Stimulated activated CD8-positive, alpha-beta memory T cell treated with anti-CD3 and anti-CD28 coated beads, Interleukin-12 subunit alpha, Interleukin-12 subunit beta, amount 100 ng/mL, for 24 hours (primary cell): ENCODE measurements around the gene PTK7.
A peak's percentile ranks its signal among the peaks of the same experiment; 100 is the strongest.
"Not testable (repeated sequence)": the region's sequence is repeated elsewhere in the genome, so short reads cannot be mapped to it uniquely, and the experiment has no call there.

Experiments used
- DNase-seq: peaks from one replicate; pipeline ENCODE4 v3.0.0-alpha.2; 2020; ENCODE audit errors: extremely low read depth

The PTK7 gene

GRCh38 chr6:43117466-43117865, 41.4 kb downstream of the PTK7 start:
- not testable (repeated sequence) for DNase-seq

DNA sequence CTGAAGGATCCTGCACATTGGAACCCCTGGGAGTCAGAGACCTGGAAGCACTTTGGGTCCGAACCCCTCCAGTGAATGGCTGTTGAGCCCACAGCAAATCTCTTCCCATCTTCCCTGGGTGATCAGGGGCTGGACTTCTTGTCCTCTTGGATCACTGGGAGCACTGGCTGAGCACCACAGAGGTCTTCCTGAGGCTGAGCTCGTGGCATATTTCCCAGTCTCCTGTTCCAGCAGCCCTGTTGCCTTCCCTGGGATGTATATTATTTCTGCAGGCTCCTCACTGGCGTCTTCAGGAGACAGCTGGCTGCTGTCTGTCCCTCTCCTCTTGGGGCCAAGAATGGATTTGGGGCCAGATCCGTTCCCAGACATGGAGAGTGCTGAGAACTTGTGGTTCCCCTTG, 43.4 kb downstream of the PTK7 start:
- DNase-seq = no peak

- no peak for DNase-seq
Measured at GRCh38 chr6:43120101-43120763, 44.1 kb downstream of the PTK7 start.

- DNase-seq = no peak
Measured at GRCh38 chr6:43120944-43121913, 45.1 kb downstream of the PTK7 start.

GRCh38 chr6:43122146-43122545, 46.0 kb downstream of the PTK7 start:
- DNase-seq = no peak

DNA sequence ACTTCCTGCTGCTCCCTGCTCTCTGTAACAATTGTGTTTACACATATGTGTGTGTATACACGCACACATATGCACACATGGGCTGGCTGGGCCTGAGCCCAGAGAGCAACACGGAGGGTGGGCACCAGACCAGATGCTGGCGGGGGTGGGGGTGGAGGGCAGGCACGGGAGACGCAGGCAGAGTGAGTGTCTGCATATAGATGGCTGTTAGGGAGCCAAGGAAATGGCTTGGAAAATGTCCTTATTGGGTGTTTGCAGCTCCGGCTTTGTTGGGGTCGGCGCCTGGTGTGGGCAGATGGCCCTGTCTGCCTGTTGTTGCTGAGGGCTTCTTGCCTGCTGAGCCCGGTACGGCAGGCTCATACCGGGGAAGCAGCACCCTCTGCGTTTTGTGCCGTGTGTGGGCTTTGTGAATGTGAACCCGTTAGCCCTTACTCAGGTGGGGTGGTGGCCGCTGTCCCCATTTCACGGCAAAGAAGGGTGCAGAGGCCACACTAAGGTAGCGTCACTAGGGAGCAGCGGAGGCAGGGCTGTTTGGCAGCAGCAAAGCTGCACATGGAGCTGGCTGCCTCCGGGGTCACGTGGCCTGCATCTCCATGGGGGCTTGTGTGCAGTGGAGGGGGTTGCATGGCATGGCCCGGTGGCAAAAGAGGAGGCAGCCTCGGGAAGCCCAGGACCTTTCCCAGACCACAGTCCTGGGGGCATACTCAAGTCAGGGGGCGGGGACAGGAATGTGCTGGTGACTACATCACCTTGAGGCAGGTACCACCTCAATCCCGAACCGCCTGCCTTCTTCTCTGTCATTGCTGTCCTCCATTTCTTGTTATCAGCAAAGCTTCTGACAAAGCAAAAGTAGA, 47.6 kb downstream of the PTK7 start:
- no peak for DNase-seq

GRCh38 chr6:43124481-43124880, 48.4 kb downstream of the PTK7 start:
- no peak for DNase-seq

GRCh38 chr6:43125119-43125518, 49.0 kb downstream of the PTK7 start:
- DNase-seq = no peak

DNA sequence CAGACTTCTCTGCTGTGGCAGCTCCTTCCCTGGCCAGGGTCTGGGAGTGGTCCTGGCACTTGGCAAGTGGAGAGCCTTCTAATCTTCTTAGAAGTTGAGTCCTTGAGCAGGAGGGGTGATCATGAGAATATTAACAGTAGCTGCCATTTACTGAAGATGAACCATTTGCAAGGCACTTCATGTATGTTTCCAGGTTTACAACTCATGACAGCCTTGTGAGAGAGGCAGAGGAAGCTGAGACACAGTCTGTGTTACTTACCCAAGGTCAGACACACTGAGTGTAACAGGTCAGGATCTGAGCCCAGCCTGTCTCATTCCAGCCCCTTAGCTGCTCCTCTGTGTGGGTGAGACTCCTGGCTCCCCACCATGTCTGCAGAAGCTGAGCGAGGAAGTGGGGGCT, 49.4 kb downstream of the PTK7 start:
- no peak for DNase-seq

DNA sequence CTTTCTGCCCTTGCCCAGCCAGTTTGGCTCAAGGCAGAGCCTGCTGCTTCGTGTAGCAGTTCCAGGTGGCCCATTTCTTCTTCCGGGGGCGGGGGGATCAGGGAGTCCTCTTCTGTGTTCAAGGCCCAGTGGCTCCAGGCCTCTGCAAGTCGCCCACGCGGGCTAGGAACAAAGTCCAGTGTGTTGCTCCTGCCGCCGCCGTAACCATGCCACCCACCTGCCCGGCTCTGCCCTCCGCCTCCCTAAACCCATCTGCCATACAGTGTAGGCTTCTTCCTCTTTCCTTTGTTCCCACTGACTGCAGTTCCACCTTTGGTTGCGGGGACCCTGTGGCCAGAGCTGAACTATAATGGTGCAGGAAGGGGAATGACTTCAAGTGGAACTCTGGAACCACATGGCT, 51.1 kb downstream of the PTK7 start:
- DNase-seq = no peak

- DNase-seq = no peak
Measured at GRCh38 chr6:43127877-43128276, 51.8 kb downstream of the PTK7 start.

GRCh38 chr6:43128926-43129325, 52.8 kb downstream of the PTK7 start:
- no peak for DNase-seq

GRCh38 chr6:43129434-43130194, 53.5 kb downstream of the PTK7 start:
- DNase-seq = no peak

DNA sequence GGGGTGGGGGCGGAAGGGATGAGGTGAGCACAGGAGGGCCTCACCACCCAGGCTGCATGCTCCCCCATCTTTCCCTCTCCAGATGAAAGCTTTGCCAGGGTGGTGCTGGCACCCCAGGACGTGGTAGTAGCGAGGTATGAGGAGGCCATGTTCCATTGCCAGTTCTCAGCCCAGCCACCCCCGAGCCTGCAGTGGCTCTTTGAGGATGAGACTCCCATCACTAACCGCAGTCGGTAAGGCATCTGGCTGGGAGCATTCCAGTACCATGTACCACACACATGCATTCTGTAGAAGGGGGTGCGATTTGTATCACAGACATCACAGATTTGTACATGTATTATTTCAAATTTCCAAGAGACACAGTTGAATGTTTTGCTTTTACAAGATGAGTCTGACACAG, 54.3 kb downstream of the PTK7 start:
- no peak for DNase-seq

GRCh38 chr6:43131379-43131778, 55.3 kb downstream of the PTK7 start:
- not testable (repeated sequence) for DNase-seq

GRCh38 chr6:43138267-43138666, 62.2 kb downstream of the PTK7 start:
- DNase-seq = no peak

- DNase-seq = not testable (repeated sequence)
Measured at GRCh38 chr6:43139973-43140372, 63.9 kb downstream of the PTK7 start.

- no peak for DNase-seq
Measured at GRCh38 chr6:43141644-43142043, 65.5 kb downstream of the PTK7 start.

- DNase-seq = no peak
Measured at GRCh38 chr6:43142101-43142500, 66.0 kb downstream of the PTK7 start.

DNA sequence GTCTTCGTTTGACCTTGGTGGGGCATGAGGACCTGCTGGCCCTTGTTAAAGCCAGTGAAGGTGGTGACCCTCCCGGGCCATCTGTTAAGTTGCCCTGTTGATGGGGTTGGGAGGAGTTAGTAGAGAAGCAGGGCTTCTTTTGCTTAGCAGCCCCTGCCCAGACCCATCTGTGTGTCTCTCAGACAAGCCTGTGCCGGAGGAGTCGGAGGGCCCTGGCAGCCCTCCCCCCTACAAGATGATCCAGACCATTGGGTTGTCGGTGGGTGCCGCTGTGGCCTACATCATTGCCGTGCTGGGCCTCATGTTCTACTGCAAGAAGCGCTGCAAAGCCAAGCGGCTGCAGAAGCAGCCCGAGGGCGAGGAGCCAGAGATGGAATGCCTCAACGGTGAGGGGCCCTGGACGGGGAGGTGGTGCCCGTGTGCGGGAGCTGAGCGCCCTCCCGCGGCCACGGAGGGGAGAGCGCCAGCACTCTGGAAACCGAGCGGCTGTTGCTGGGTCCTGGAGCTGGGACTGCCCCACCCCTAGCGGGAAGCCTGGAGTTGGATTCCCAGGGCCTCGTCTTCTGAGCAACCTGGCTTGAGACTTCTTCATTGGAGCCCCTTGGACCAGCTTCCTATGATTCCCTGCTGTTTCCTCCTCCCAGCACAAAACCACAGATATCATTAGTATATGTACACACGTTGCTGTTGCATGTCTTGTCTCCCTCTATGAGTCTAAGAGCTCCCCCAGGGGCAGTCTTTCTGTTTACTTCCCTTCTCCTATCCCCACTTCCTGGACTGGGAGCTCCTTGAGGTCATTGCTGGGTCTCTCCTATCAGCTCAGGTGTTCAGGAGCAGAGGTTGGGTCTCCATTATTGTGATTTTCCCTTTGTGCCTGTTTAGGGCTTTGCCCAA, 67.4 kb downstream of the PTK7 start:
- peak; percentile 47 for DNase-seq
